ENCODE measurements around the gene RNU1-1.
"Not testable (repeated sequence)": the region's sequence is repeated elsewhere in the genome, so short reads cannot be mapped to it uniquely, and the experiment has no call there.

The RNU1-1 gene

GRCh38 chr1:16537528-16537927 lies 23.4 kb upstream of the RNU1-1 start:
- not testable (repeated sequence) for H3K27me3 ChIP-seq (replicated peaks; ENCODE audit: control insufficient read depth, insufficient read depth, low read length); DNase-seq (ENCODE audit: low read depth); H3K4me3 ChIP-seq (ENCODE audit: low read length); H3K4me1 ChIP-seq (ENCODE audit: control insufficient read depth, insufficient read depth, low read length); H3K36me3 ChIP-seq (ENCODE audit: control insufficient read depth, insufficient read depth, low read length, severe bottlenecking); H3K9ac ChIP-seq (ENCODE audit: low read length); H3K9me3 ChIP-seq (ENCODE audit: control insufficient read depth, low read length)

- H3K9me3 ChIP-seq (ENCODE audit: control insufficient read depth, low read length); H3K27me3 ChIP-seq (replicated peaks; ENCODE audit: control insufficient read depth, insufficient read depth, low read length); H3K4me3 ChIP-seq (ENCODE audit: low read length); H3K36me3 ChIP-seq (ENCODE audit: control insufficient read depth, insufficient read depth, low read length, severe bottlenecking); DNase-seq (ENCODE audit: low read depth); H3K4me1 ChIP-seq (ENCODE audit: control insufficient read depth, insufficient read depth, low read length); H3K9ac ChIP-seq (ENCODE audit: low read length): not testable (repeated sequence)
Measured at GRCh38 chr1:16536796-16537195, 22.7 kb upstream of the RNU1-1 start.

- not testable (repeated sequence) for H3K27me3 ChIP-seq (replicated peaks; ENCODE audit: control insufficient read depth, insufficient read depth, low read length); H3K4me1 ChIP-seq (ENCODE audit: control insufficient read depth, insufficient read depth, low read length); H3K4me3 ChIP-seq (ENCODE audit: low read length); DNase-seq (ENCODE audit: low read depth); H3K36me3 ChIP-seq (ENCODE audit: control insufficient read depth, insufficient read depth, low read length, severe bottlenecking); H3K9ac ChIP-seq (ENCODE audit: low read length); H3K9me3 ChIP-seq (ENCODE audit: control insufficient read depth, low read length)
Measured at GRCh38 chr1:16535898-16536297, 21.8 kb upstream of the RNU1-1 start.

- not testable (repeated sequence) for H3K9me3 ChIP-seq (ENCODE audit: control insufficient read depth, low read length); H3K36me3 ChIP-seq (ENCODE audit: control insufficient read depth, insufficient read depth, low read length, severe bottlenecking); DNase-seq (ENCODE audit: low read depth); H3K27me3 ChIP-seq (replicated peaks; ENCODE audit: control insufficient read depth, insufficient read depth, low read length); H3K4me1 ChIP-seq (ENCODE audit: control insufficient read depth, insufficient read depth, low read length); H3K9ac ChIP-seq (ENCODE audit: low read length); H3K4me3 ChIP-seq (ENCODE audit: low read length)
Measured at GRCh38 chr1:16535487-16535886, 21.4 kb upstream of the RNU1-1 start.

GRCh38 chr1:16534829-16535456 lies 20.9 kb upstream of the RNU1-1 start:
- H3K27me3 ChIP-seq (replicated peaks; ENCODE audit: control insufficient read depth, insufficient read depth, low read length); H3K36me3 ChIP-seq (ENCODE audit: control insufficient read depth, insufficient read depth, low read length, severe bottlenecking); H3K9me3 ChIP-seq (ENCODE audit: control insufficient read depth, low read length); H3K4me3 ChIP-seq (ENCODE audit: low read length); H3K4me1 ChIP-seq (ENCODE audit: control insufficient read depth, insufficient read depth, low read length); H3K9ac ChIP-seq (ENCODE audit: low read length): not testable (repeated sequence)
- DNase-seq (ENCODE audit: low read depth): peak; percentile 47

- H3K4me1 ChIP-seq (ENCODE audit: control insufficient read depth, insufficient read depth, low read length); DNase-seq (ENCODE audit: low read depth); H3K27me3 ChIP-seq (replicated peaks; ENCODE audit: control insufficient read depth, insufficient read depth, low read length); H3K36me3 ChIP-seq (ENCODE audit: control insufficient read depth, insufficient read depth, low read length, severe bottlenecking); H3K4me3 ChIP-seq (ENCODE audit: low read length); H3K9me3 ChIP-seq (ENCODE audit: control insufficient read depth, low read length); H3K9ac ChIP-seq (ENCODE audit: low read length): not testable (repeated sequence)
Measured at GRCh38 chr1:16534239-16534828, 20.2 kb upstream of the RNU1-1 start.

- H3K4me1 ChIP-seq (ENCODE audit: control insufficient read depth, insufficient read depth, low read length); H3K36me3 ChIP-seq (ENCODE audit: control insufficient read depth, insufficient read depth, low read length, severe bottlenecking); DNase-seq (ENCODE audit: low read depth); H3K9ac ChIP-seq (ENCODE audit: low read length); H3K4me3 ChIP-seq (ENCODE audit: low read length); H3K9me3 ChIP-seq (ENCODE audit: control insufficient read depth, low read length); H3K27me3 ChIP-seq (replicated peaks; ENCODE audit: control insufficient read depth, insufficient read depth, low read length): not testable (repeated sequence)
Measured at GRCh38 chr1:16532235-16532991, 18.3 kb upstream of the RNU1-1 start.

- DNase-seq (ENCODE audit: low read depth); H3K9ac ChIP-seq (ENCODE audit: low read length); H3K36me3 ChIP-seq (ENCODE audit: control insufficient read depth, insufficient read depth, low read length, severe bottlenecking): not testable (repeated sequence)
Measured at GRCh38 chr1:16528338-16528737, 14.3 kb upstream of the RNU1-1 start.

GRCh38 chr1:16525769-16526168 lies 11.7 kb upstream of the RNU1-1 start:
- peaks cover 22% of the 10 kb centered on the region for H3K27me3 ChIP-seq (replicated peaks; ENCODE audit: control insufficient read depth, insufficient read depth, low read length)
- H3K4me1 ChIP-seq (ENCODE audit: control insufficient read depth, insufficient read depth, low read length); H3K36me3 ChIP-seq (ENCODE audit: control insufficient read depth, insufficient read depth, low read length, severe bottlenecking); H3K9me3 ChIP-seq (ENCODE audit: control insufficient read depth, low read length); DNase-seq (ENCODE audit: low read depth); H3K9ac ChIP-seq (ENCODE audit: low read length); H3K4me3 ChIP-seq (ENCODE audit: low read length): not testable (repeated sequence)

More at GRCh38 chr1:16528338-16528737, 14.3 kb upstream of the RNU1-1 start:
- H3K9me3 ChIP-seq (ENCODE audit: control insufficient read depth, low read length); H3K4me1 ChIP-seq (ENCODE audit: control insufficient read depth, insufficient read depth, low read length); H3K27me3 ChIP-seq (replicated peaks; ENCODE audit: control insufficient read depth, insufficient read depth, low read length); H3K4me3 ChIP-seq (ENCODE audit: low read length): not testable (repeated sequence)

- not testable (repeated sequence) for H3K36me3 ChIP-seq (ENCODE audit: control insufficient read depth, insufficient read depth, low read length, severe bottlenecking); DNase-seq (ENCODE audit: low read depth); H3K9me3 ChIP-seq (ENCODE audit: control insufficient read depth, low read length); H3K4me3 ChIP-seq (ENCODE audit: low read length); H3K4me1 ChIP-seq (ENCODE audit: control insufficient read depth, insufficient read depth, low read length); H3K9ac ChIP-seq (ENCODE audit: low read length)
- peaks cover 49% of the 10 kb centered on the region for H3K27me3 ChIP-seq (replicated peaks; ENCODE audit: control insufficient read depth, insufficient read depth, low read length)
Measured at GRCh38 chr1:16521679-16522078, 7.6 kb upstream of the RNU1-1 start.

- H3K36me3 ChIP-seq (ENCODE audit: control insufficient read depth, insufficient read depth, low read length, severe bottlenecking): no peaks in the 10 kb centered on the region
- H3K9ac ChIP-seq (ENCODE audit: low read length): no peak overlapping the region
- H3K4me3 ChIP-seq (ENCODE audit: low read length): no peak overlapping the region
- H3K4me1 ChIP-seq (ENCODE audit: control insufficient read depth, insufficient read depth, low read length): no peaks in the 10 kb centered on the region
- peaks cover 47% of the 10 kb centered on the region for H3K27me3 ChIP-seq (replicated peaks; ENCODE audit: control insufficient read depth, insufficient read depth, low read length)
- H3K9me3 ChIP-seq (ENCODE audit: control insufficient read depth, low read length): no peaks in the 10 kb centered on the region
- no peak for DNase-seq (ENCODE audit: low read depth)
Measured at GRCh38 chr1:16521288-16521583, 7.2 kb upstream of the RNU1-1 start.

Data from adipocyte (in vitro differentiated cells).